K562 (cell line): Measurements from ENCODE around the gene BTRC.
"Not testable (repeated sequence)": the region's sequence is repeated elsewhere in the genome, so short reads cannot be mapped to it uniquely, and the experiment has no call there.

Experiments used
- ATF4 ChIP-seq: fragments of 450-650 bp; formaldehyde crosslinking; IDR thresholded peaks from 2 replicates; pipeline ENCODE4 v1.4.0; 2022; ENCODE audit warnings: mild to moderate bottlenecking, moderate library complexity
- BHLHE40 ChIP-seq: IDR thresholded peaks from 2 replicates; pipeline ENCODE4 v1.6.1; 2011; ENCODE audit warnings: low read length, improper control_type of control experiment
- BRF2 ChIP-seq: IDR thresholded peaks from 3 replicates; pipeline ENCODE4 v1.6.1; 2011; ENCODE audit warnings: borderline replicate concordance, mild to moderate bottlenecking; ENCODE audit not compliant: insufficient read length, insufficient read depth
- CTCF ChIP-seq, 3 experiments: IDR thresholded peaks in 2 of 3; conservative IDR thresholded peaks in 1 of 3; 2 replicates each; pipeline ENCODE4 v1.5.1; 2011 to 2012; ENCODE audit warnings: low read length in 3 of 3, mild to moderate bottlenecking in 3 of 3, control low read depth in 2 of 3, improper control_type of control experiment in 1 of 3, inconsistent platforms in 1 of 3, low read depth in 1 of 3, mixed read lengths in 1 of 3, moderate library complexity in 1 of 3; ENCODE audit not compliant: insufficient read depth in 2 of 3
- EP300 ChIP-seq: IDR thresholded peaks from 2 replicates; pipeline ENCODE4 v1.6.1; 2012; ENCODE audit warnings: low read length, improper control_type of control experiment
- IRF1 ChIP-seq: sonication (generic); formaldehyde crosslinking; IDR thresholded peaks from 2 replicates; pipeline ENCODE4 v1.8.0; 2022; ENCODE audit warnings: missing genetic modification reagents, mild to moderate bottlenecking, borderline replicate concordance
- MYNN ChIP-seq, 2 experiments: sonication (generic); formaldehyde crosslinking in 1 of 2; IDR thresholded peaks; 2 replicates each; pipeline versions ENCODE4 v1.5.0 to v1.6.1; 2016 to 2020; ENCODE audit warnings: antibody characterized with exemption in 1 of 2, missing genetic modification reagents in 1 of 2
- THRA ChIP-seq: fragments of 450-650 bp; IDR thresholded peaks from 2 replicates; pipeline ENCODE4 v1.6.1; 2017; ENCODE audit warnings: mild to moderate bottlenecking, moderate library complexity
- THRB ChIP-seq: fragments of 450-650 bp; formaldehyde crosslinking; conservative IDR thresholded peaks from 2 replicates; pipeline ENCODE4 v1.4.0; 2022; ENCODE audit warnings: mild to moderate bottlenecking, missing genetic modification characterization
- ZC3H8 ChIP-seq: fragments of 450-650 bp; IDR thresholded peaks from 2 replicates; pipeline ENCODE4 v1.6.1; 2017
- ZNF277 ChIP-seq: fragments of 250-450 bp; sonication (Bioruptor Pico); IDR thresholded peaks from 2 replicates; pipeline ENCODE4 v1.8.0; 2022; ENCODE audit warnings: inconsistent platforms, mild to moderate bottlenecking, moderate library complexity, borderline replicate concordance
- ZNF347 ChIP-seq: fragments of 450-650 bp; formaldehyde crosslinking; IDR thresholded peaks from 2 replicates; pipeline ENCODE4 v1.4.0; 2020; ENCODE audit warnings: low read depth, mild to moderate bottlenecking, moderate library complexity

GRCh38 chr10:101360841-101361240 is 6.9 kb downstream of the BTRC start:
- not testable (repeated sequence) for TF ChIP-seq MYNN (IDR thresholded peaks at IDR 0.05); MYNN (CRISPR knock-in tag; IDR thresholded peaks at IDR 0.05); BRF2; IRF1 (CRISPR knock-in tag); ZNF347; THRA; CTCF (IDR thresholded peaks at IDR 0.05 in 2 of 3, conservative IDR thresholded peaks at IDR 0.05 in 1 of 3; ENCODE audit: insufficient read depth in 2 of 3, low read depth in 1 of 3, low read length in 3 of 3); ZC3H8; THRB (CRISPR knock-in tag); ZNF277 (CRISPR knock-in tag); BHLHE40; EP300; ATF4 (CRISPR knock-in tag)
